Stimulated activated CD8-positive, alpha-beta memory T cell treated with anti-CD3 and anti-CD28 coated beads, Interleukin-12 subunit alpha, Interleukin-12 subunit beta, amount 100 ng/mL, for 1 hour (primary cell): ENCODE measurements around the gene NLRC5.
A peak's percentile ranks its signal among the peaks of the same experiment; 100 is the strongest.
"Not testable (repeated sequence)": the region's sequence is repeated elsewhere in the genome, so short reads cannot be mapped to it uniquely, and the experiment has no call there.

Source experiments
- DNase-seq: peaks from one replicate; pipeline ENCODE4 v3.0.0-alpha.2; 2020; ENCODE audit warnings: low read depth

NLRC5 gene

GRCh38 chr16:56961386-56961785, 28.0 kb upstream of the NLRC5 start:
- DNase-seq = no peak

DNA sequence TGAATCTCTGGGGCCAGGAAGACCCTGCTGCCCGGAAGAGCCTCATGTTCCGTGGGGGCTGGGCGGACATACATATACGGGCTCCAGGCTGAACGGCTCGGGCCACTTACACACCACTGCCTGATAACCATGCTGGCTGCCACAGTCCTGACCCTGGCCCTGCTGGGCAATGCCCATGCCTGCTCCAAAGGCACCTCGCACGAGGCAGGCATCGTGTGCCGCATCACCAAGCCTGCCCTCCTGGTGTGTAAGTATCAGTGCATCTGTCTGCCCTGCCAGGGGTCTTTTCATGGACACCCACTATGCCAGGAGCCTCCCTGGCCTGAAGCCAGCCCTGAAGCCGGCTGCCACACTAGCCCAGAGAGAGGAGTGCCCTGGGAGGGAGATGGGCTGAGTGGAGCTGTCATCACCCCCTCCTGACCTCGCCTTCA, 27.5 kb upstream of the NLRC5 start, which contains the start of gene CETP:
TSS of gene CETP (plus strand) at position 100 of the 431 bp plus-strand sequence. CDS start at position 130, 30 bp downstream.
- no peak for DNase-seq

DNA sequence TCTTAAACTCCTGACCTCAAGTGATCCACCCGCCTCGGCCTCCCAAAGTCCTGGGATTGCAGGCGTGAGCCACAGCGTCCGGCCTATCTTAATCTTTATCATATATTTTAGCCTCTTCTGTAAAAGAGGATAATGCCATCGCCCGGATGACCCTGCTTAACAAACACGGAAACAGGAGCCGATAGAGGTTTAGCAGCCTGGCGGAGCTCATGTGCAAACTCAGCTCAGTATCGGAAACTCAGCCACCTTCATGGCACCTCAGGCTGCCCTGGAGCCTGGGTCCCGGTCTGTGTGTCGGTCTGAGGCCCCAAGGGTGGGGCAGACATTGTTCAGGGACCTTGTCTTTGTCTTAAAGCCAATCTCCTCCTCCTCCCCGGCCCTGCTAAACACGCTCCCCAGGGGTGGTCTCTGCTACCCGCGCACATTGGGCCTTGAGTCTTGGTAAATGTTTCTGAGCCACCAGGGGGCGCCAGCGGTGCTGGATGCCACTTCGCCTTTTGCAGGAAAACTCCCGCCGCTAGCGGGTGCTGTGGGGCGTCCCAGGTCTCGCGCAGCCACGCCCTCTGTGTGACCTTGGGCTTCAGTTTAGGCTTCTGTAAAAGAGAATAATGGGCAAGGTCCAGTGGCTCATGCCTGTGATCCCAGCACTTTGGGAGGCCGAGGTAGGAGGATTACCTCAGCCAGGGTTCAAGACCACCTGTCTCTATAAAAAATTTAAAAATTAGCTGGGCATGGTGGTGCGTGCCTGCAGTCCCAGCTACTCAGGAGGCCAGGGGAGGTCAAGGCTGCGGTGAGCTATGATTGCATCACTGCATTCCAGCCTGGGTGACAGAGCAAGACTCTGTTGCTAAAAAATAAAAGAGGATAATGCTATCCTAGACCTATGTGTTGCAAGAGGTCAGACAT, 24.9 kb upstream of the NLRC5 start:
- peak; percentile 96 for DNase-seq

GRCh38 chr16:56965149-56966092, 23.9 kb upstream of the NLRC5 start:
- no peak for DNase-seq

DNA sequence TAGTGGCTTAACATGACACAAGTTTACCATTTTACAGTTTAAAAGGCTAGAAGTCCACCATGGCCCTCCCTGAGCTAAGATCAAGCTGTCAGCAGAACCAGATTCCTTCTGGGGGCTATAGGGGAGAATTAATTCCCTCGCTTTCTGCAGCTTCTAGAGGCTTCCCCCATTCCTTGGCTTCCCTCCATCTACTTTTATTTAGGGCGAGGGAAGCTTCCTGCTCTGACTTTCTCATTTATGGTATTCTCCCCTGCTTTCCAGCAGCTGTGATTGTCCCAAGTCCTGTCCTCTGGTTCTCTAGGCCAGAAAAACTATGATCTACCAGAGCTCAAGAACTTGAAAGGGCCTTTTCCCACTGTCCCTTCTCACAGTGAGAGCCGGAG, 23.3 kb upstream of the NLRC5 start:
- DNase-seq = no peak

DNA sequence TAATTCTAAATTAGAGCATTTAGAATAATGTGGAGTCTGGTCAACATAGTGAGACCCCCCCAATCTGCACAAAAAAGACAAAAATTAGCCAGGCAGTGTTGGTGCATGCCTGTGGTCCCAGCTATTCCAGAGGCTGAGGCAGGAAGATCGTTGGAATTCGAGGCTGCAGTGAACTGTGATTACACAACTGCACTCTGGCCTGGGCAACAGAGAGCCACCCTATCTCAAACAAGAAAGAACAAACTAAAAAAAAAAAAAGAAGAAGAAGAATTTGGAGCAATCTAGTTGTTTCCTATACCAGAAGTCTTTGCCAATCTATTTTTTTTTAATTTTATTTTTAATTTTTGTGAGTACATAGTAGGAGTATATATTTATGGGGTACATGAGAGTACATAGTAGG, 21.6 kb upstream of the NLRC5 start:
- DNase-seq = no peak

DNA sequence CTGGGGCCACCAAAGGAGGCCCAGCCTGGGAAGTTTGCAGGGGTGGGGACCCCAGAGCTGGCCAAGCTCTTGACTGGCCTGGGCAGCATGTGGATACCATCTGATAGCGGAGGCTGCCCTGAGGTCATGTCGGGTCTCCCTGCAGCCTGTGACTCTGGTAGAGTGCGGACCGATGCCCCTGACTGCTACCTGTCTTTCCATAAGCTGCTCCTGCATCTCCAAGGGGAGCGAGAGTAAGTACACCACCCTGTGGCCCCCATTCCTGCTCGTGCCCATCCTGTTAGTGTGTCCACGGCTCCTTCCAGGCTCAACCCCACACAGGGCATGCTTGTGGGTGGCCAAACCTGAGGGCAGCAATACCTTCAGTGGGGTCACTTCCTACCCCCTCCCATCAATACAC, 19.6 kb upstream of the NLRC5 start:
- DNase-seq = no peak

DNA sequence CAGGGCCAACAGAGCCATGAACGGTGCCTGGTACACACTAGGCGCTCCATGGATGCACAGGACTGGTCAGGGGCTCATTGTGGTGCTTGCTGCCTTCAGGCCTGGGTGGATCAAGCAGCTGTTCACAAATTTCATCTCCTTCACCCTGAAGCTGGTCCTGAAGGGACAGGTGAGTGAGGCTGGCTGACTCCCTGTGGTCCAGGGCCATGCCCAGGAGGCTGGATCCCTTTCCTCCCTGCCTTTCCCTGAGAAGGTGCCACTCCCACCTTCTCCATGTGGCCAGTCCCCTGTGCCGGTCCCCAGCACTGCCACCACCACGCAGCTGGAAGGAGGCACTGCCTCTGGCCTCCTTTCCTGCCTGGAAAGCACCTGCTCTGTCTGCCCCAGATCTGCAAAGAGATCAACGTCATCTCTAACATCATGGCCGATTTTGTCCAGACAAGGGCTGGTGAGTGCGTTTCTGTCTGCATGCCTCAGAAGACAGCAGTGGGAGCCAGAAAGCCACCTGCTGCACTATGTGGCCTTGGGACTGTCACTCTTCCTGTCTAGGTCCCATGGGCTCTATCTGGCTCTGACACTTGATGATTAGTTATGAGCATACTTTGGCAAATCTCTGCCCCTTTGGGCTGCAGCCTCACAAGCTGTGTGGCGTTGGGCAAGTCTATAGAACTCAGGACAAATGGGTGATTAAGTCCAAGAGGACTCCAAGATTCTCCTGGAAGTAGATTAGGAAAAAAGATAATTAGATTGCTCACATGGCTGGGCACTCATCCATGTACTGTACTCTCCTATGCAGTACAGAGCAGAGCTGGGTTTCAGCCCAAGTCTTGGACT, 18.2 kb upstream of the NLRC5 start:
- DNase-seq = no peak

DNA sequence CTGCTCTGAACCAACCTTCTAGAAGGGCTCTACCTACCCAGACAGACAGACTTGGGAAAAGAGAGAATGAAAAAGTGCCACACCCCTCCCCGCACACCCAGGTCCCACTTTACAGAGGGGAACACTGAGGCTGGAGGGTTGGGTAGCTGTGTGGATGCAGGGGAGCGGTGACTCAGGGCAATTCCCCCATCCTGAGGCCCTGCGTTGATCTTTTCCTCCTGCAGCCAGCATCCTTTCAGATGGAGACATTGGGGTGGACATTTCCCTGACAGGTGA, 17.7 kb upstream of the NLRC5 start:
- DNase-seq = no peak

DNA sequence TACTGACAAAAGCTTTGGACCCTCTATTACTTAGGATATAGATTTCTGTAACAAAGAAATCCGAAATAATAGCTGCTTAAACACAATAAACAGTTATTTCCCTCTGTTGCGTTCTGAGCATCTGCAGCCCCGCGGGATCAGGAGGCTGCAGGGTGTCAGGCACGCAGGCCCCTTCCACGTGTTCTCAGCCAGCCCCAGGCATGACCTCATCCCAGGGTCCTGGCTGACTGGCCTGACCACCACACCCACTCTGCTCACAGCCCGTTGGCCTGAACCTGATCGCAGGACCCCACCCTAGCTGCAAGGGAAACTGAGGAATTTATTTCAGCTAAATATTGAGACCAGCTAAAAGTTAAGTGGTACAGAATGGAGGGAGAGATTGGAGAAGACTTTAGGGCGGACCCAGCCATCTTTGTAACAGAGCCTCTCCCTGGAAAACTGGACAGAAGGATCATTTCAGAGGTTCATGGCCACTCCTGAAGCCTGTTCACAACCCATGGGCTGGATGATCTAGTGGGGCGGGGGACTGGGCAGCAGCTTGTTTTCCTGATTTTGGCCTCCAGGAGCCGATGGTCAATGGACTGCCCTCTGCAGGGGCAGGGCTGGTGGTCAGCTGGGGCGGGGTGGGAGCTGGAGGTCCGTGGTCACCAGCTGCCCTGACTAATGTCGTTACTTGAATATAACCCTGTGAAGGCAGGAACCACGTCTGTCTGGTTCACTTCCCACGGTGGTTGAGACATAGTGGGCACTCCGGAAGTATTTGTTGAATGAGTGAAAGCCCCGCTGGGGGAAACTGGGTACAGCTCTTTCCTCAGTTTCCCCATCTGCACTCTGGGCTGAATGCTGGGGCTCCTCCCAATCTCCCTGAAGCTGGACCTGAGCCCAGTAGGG, 16.7 kb upstream of the NLRC5 start:
- no peak for DNase-seq

DNA sequence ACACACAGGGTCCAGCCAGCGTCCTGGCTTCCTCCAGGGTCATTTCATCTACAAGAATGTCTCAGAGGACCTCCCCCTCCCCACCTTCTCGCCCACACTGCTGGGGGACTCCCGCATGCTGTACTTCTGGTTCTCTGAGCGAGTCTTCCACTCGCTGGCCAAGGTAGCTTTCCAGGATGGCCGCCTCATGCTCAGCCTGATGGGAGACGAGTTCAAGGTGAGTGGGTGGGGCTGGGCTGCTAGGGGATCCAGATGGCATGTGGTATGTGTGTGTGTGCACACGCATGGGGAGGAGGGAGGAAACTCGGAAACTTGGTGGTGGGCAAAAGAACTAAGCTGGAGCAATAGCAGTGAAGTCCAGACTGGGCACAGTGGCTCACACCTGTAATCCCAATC, 16.1 kb upstream of the NLRC5 start:
- DNase-seq = no peak

GRCh38 chr16:56973899-56974298, 15.5 kb upstream of the NLRC5 start:
- not testable (repeated sequence) for DNase-seq

GRCh38 chr16:56974549-56975300, 14.6 kb upstream of the NLRC5 start:
- DNase-seq = no peak

- no peak for DNase-seq
Observed at GRCh38 chr16:56975714-56976113, 13.6 kb upstream of the NLRC5 start.

- no peak for DNase-seq
Observed at GRCh38 chr16:56977216-56977615, 12.1 kb upstream of the NLRC5 start.

DNA sequence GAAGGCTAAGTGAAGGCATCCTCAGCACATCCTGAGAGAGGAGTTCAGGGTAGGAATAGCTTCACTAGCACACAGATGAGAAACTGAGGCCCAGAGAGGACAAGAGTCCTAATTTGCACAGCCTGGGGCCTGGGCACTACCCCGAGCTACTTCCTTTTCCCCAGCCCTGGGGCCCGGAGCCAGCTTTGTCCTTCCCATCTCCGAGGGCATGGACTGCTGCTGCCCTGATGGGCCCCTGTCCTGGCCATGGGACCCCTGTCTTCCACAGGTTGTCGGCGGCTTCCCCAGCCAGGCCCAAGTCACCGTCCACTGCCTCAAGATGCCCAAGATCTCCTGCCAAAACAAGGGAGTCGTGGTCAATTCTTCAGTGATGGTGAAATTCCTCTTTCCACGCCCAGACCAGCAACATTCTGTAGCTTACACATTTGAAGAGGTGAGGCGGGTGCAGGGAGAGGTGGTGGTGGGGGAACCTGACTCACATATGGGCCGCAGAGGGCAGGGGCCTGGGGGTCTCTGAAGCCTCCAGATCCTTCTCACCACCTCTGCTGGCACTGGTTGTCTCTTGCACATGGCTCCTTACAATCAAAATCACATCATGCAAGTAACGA, 11.4 kb upstream of the NLRC5 start:
- DNase-seq = no peak

DNA sequence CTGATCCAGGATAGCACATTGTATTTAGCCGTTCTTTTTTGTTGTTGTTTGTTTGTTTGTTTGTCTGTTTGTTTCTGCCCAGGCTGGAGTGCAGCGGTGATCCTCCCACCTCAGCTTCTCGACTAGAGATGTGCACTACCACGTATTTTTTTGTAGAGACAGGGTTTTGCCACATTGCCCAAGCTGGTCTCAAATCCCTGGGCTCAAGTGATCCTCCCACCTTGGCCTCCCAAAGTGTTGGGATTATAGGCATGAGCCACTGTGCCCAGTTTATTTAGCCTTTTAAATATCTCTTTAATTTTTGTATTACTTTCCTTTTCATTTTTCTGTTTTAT, 9.2 kb upstream of the NLRC5 start:
- no peak for DNase-seq

DNA sequence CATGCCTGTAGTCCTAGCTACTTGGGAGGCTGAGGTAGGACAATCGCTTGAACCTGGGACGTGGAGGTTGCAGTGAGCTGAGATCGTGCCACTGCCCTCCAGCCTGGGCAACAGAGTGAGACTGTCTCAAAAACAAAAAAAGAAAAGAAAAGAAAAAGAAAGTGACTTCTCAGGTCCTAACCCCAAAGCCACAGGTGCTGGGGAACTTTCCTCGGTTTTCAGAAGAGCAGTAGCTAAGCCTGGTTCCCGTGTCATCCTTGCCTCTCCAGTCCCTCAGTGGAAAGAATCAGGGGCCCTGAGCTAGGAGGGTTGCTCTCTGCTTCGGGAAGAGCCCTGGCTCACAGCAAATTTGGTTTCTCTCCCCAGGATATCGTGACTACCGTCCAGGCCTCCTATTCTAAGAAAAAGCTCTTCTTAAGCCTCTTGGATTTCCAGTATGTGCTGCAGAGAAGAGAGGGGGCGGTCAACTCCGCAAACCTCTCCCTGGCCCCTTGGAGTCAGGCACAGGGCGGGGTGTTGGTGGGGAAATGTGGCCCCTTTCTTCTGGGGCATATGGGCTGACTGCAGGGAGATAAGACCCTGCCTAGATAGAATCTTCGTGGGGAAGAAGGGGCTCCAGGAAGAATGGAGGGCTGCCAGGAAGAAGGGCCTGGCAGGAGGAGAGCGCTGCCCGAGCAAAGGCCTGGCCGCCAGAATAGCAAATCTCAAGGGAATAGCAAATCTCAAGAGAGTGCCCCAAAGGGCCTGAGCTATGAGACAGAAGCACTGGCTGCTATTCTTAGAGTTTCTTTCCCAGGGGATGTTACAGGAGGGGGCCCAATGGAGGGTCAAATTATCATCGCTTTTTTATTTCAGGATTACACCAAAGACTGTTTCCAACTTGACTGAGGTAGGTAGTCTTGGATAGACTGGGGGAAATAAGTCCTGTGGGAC, 8.3 kb upstream of the NLRC5 start:
- DNase-seq = no peak

GRCh38 chr16:56981729-56982271, 7.6 kb upstream of the NLRC5 start:
- DNase-seq = no peak
